ENCODE measurements around the gene HBA2. TPM values are rescaled to one million over a fixed set of nuclear protein-coding genes. Genes with fewer than 3 reads are reported as not detected.

The HBA2 gene
- total and polyA plus RNA-seq, 9 of the 15 experiments (the other 6 are each of a cell fraction or from before 2014, with no cell fraction given), result 40.4 to 853 (median 286) TPM

- TF ChIP-seq ZNF407 (IDR thresholded peaks at IDR 0.05; ENCODE audit: low read depth), result no peak
- no peak for TF ChIP-seq RBM14 (IDR thresholded peaks at IDR 0.05; ENCODE audit: borderline replicate concordance, insufficient read depth, low read depth, low read length)
- TF ChIP-seq, protein P1, sequence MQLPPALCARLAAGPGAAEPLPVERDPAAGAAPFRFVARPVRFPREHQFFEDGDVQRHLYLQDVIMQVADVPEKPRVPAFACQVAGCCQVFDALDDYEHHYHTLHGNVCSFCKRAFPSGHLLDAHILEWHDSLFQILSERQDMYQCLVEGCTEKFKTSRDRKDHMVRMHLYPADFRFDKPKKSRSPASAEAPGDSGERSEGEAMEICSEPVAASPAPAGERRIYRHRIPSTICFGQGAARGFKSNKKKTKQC (CRISPR knock-in tag; IDR thresholded peaks at IDR 0.05), result no peak
- TF ChIP-seq, protein P2, sequence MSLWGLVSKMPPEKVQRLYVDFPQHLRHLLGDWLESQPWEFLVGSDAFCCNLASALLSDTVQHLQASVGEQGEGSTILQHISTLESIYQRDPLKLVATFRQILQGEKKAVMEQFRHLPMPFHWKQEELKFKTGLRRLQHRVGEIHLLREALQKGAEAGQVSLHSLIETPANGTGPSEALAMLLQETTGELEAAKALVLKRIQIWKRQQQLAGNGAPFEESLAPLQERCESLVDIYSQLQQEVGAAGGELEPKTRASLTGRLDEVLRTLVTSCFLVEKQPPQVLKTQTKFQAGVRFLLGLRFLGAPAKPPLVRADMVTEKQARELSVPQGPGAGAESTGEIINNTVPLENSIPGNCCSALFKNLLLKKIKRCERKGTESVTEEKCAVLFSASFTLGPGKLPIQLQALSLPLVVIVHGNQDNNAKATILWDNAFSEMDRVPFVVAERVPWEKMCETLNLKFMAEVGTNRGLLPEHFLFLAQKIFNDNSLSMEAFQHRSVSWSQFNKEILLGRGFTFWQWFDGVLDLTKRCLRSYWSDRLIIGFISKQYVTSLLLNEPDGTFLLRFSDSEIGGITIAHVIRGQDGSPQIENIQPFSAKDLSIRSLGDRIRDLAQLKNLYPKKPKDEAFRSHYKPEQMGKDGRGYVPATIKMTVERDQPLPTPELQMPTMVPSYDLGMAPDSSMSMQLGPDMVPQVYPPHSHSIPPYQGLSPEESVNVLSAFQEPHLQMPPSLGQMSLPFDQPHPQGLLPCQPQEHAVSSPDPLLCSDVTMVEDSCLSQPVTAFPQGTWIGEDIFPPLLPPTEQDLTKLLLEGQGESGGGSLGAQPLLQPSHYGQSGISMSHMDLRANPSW (CRISPR knock-in tag; IDR thresholded peaks at IDR 0.05), result peak; percentile 43; the same call in 1 of the 2 replicates
- TF ChIP-seq, protein P3, sequence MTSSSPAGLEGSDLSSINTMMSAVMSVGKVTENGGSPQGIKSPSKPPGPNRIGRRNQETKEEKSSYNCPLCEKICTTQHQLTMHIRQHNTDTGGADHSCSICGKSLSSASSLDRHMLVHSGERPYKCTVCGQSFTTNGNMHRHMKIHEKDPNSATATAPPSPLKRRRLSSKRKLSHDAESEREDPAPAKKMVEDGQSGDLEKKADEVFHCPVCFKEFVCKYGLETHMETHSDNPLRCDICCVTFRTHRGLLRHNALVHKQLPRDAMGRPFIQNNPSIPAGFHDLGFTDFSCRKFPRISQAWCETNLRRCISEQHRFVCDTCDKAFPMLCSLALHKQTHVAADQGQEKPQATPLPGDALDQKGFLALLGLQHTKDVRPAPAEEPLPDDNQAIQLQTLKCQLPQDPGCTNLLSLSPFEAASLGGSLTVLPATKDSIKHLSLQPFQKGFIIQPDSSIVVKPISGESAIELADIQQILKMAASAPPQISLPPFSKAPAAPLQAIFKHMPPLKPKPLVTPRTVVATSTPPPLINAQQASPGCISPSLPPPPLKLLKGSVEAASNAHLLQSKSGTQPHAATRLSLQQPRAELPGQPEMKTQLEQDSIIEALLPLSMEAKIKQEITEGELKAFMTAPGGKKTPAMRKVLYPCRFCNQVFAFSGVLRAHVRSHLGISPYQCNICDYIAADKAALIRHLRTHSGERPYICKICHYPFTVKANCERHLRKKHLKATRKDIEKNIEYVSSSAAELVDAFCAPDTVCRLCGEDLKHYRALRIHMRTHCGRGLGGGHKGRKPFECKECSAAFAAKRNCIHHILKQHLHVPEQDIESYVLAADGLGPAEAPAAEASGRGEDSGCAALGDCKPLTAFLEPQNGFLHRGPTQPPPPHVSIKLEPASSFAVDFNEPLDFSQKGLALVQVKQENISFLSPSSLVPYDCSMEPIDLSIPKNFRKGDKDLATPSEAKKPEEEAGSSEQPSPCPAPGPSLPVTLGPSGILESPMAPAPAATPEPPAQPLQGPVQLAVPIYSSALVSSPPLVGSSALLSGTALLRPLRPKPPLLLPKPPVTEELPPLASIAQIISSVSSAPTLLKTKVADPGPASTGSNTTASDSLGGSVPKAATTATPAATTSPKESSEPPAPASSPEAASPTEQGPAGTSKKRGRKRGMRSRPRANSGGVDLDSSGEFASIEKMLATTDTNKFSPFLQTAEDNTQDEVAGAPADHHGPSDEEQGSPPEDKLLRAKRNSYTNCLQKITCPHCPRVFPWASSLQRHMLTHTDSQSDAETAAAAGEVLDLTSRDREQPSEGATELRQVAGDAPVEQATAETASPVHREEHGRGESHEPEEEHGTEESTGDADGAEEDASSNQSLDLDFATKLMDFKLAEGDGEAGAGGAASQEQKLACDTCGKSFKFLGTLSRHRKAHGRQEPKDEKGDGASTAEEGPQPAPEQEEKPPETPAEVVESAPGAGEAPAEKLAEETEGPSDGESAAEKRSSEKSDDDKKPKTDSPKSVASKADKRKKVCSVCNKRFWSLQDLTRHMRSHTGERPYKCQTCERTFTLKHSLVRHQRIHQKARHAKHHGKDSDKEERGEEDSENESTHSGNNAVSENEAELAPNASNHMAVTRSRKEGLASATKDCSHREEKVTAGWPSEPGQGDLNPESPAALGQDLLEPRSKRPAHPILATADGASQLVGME (CRISPR knock-in tag; IDR thresholded peaks at IDR 0.05), result no peak
- no peak for TF ChIP-seq NONO (IDR thresholded peaks at IDR 0.05; ENCODE audit: low read depth in 2 of 2, low read length in 1 of 2)
- TF ChIP-seq ADNP (tag; IDR thresholded peaks at IDR 0.05), result peak; percentile 80
- TF ChIP-seq ZNF197 (CRISPR knock-in tag; IDR thresholded peaks at IDR 0.05; ENCODE audit: low read depth), result no peak
Observed at GRCh38 chr16:144797-145252, 27.9 kb upstream of the HBA2 start (continued).
